Muscle of leg (tissue), 16 donors: ENCODE measurements around the gene SHISA9. TPM values are rescaled to one million over a fixed set of nuclear protein-coding genes. Genes with fewer than 3 reads are reported as not detected.
"Not testable (repeated sequence)": the region's sequence is repeated elsewhere in the genome, so short reads cannot be mapped to it uniquely, and the experiment has no call there.

Experiments used
- DNase-seq: peaks from one replicate; pipeline ENCODE4 v3.0.0; 2013
- H3K27ac ChIP-seq: one replicate; pipeline ENCODE4 v1.5.1; 2013; ENCODE audit warnings: mild to moderate bottlenecking, low read length, control low read depth
- H3K27me3 ChIP-seq: one replicate; pipeline ENCODE4 v1.6.1; 2013; ENCODE audit warnings: low read length; ENCODE audit not compliant: control insufficient read depth, insufficient read depth
- H3K36me3 ChIP-seq: one replicate; pipeline ENCODE4 v1.6.1; 2013; ENCODE audit warnings: low read length; ENCODE audit not compliant: control insufficient read depth, insufficient read depth
- H3K4me1 ChIP-seq: one replicate; pipeline ENCODE4 v1.6.1; 2013; ENCODE audit warnings: low read length; ENCODE audit not compliant: control insufficient read depth, insufficient read depth
- H3K4me3 ChIP-seq: one replicate; pipeline ENCODE4 v1.5.1; 2013; ENCODE audit warnings: low read length, control low read depth
- H3K9me3 ChIP-seq: replicated peaks from 2 replicates; pipeline ENCODE4 v1.6.1; 2013; ENCODE audit warnings: low read depth, low read length; ENCODE audit not compliant: control insufficient read depth
- WGBS: methylation state at CpG from one replicate; pipeline ENCODE4 v1.1.5; 2013; ENCODE audit warnings: missing lambda C conversion rate; ENCODE audit not compliant: insufficient coverage; 5-methylcytosine and 5-hydroxymethylcytosine counted together
- long read RNA-seq, 11 donors: transcript quantifications; one replicate each; lab custom pipeline, GENCODE V29; 2026
- polyA plus RNA-seq, 8 donors: library from polyadenylated mRNA; unstranded; fragments of 120-200 nt; gene quantifications; one replicate each; pipeline versions ENCODE4 v1.2.1 to v1.2.3, GENCODE V29; 2013; ENCODE audit warnings: inconsistent platforms in 1 of 8, low replicate concordance in 1 of 8; ENCODE audit not compliant: insufficient read length in 8 of 8, insufficient read depth in 1 of 8
- total RNA-seq: library from RNA; stranded (reverse); fragments of 120-200 nt; gene quantifications from one replicate; pipeline ENCODE4 v1.2.4, GENCODE V29; 2013

Gene SHISA9
- total RNA-seq (0.04 TPM), polyA plus RNA-seq (under 1 TPM; 0.12 to 0.31 (median 0.15) TPM)
- long read RNA-seq, donor 1, result 0 reads
- long read RNA-seq, donor 2, result 0 reads
- long read RNA-seq, donor 3, result 0 reads
- long read RNA-seq, donor 4, result 0 reads
- long read RNA-seq, donor 5, result 0 reads
- long read RNA-seq, donor 6, result 0 reads
- long read RNA-seq, donor 7, result 0 reads
- long read RNA-seq, donor 8, result 0 reads
- long read RNA-seq, donor 9, result 0 reads
- long read RNA-seq, donor 10, result 0 reads
- long read RNA-seq, donor 11, result 0 reads

DNA sequence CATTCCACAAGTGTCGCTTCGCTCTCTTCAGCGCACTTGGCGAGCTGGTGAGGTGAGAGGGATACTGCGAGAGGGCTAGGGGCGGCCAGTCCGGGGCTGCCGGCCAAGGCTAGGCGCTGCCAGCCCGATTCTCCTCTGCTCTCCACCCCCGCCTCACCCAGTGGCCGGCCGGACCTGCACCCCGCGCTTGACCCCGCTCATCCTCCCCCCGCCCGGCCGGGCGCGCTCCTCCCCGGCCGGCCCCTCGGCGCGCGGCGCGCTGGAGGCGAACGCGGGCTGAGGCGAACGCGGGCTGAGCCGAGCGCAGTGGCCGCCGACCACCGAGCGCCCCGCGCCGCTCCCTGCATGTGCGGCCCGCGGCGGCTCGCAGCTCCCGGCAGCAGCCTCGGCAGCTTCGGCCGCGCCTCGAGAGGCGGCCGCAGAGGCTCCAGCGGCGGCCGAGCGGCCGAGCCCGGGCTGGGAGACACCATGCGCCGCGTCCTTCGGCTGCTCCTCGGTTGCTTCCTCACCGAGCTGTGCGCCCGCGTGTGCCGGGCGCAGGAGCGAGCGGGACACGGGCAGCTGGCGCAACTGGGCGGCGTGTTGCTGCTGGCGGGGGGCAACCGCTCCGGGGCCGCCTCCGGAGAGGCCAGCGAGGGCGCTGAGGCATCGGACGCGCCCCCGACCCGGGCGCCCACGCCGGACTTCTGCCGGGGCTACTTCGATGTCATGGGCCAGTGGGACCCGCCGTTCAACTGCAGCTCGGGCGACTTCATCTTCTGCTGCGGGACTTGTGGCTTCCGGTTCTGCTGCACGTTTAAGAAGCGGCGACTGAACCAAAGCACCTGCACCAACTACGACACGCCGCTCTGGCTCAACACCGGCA, at the start of gene SHISA9:
Gene SHISA9, plus strand, starts transcription at position 2 of the 865 bp plus-strand sequence.
- Histone ChIP-seq H3K4me1 (peaks cover 4% of the 10 kb centered on the region), H3K36me3 (no peaks in the 10 kb centered on the region), H3K27me3 (peaks cover 68% of the 10 kb centered on the region), H3K4me3 (no peak within 1 kb of the TSS), H3K9me3 (no peaks in the 10 kb centered on the region), H3K27ac (no peak within 1 kb of the TSS)
- under 1% methylated on average over 104 of the region's 110 CpGs for WGBS
- DNase-seq, result peak; percentile 5

DNA sequence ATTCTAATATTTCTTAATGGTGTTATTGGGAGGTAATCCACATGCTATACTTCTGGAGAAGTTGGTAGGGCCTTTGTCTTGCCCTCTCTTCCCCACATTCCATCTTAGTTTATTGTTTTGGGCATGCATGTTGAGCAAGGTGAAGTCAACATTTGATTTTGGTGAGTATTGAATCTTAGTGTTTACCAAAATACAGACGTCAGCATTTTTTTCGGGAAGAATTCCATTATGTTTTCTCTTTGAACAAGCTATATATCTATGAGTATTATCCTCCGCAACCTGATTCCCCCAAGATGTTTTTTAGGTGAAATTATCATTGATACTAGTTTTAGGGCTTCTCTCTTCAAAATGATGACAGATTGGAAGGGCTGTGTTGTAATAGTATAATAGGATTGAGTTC, 47.4 kb upstream of the SHISA9 start:
- no peak for DNase-seq
- Histone ChIP-seq H3K4me1 (no peaks in the 10 kb centered on the region), H3K27me3 (no peaks in the 10 kb centered on the region), H3K9me3 (no peaks in the 10 kb centered on the region), H3K27ac (no peak overlapping the region), H3K4me3 (no peak overlapping the region), H3K36me3 (no peaks in the 10 kb centered on the region)
- WGBS, result no CpG with 5 or more reads among the region's 3 CpGs

DNA sequence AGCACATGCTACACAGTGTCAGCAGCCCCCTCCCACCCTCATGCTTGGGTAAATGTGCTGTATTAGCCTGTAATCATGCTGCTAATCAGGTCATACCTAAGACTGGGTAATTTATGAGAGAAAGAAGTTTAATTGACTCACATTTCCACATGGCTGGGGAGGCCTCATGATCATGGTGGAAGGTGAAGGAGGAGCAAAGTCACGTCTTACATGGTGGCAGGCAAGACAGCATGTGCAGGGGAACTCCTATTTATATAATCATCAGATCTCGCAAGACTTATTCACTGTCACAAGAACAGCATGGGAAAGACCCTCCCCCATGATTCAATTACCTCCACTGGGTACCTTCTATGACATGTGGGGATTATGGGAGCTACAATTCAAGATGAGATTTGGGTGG, 44.0 kb upstream of the SHISA9 start:
- DNase-seq, H3K4me3 ChIP-seq, H3K27me3 ChIP-seq, H3K4me1 ChIP-seq, H3K36me3 ChIP-seq, H3K27ac ChIP-seq, H3K9me3 ChIP-seq: not testable (repeated sequence)
- WGBS, result no CpG with 5 or more reads among the region's 2 CpGs

DNA sequence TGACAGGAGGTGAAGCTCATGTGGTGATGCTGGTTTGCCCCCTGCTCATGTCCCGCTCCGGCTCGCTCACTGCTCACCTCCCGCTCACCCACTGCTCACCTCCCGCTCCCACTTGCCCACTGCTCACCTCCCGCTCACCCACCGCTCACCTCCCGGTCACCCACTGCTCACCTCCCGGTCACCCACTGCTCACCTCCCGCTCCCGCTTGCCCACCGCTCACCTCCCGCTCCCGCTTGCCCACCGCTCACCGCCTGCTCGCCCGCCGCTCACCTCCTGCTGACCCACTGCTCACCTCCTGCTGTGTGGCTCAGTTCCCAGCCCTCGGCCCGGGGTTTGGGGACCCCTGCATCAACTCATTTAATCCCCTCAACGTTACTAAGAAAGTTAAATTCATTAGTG, 39.1 kb upstream of the SHISA9 start:
- DNase-seq, result no peak
- H3K36me3 ChIP-seq, result no peaks in the 10 kb centered on the region
- 88% methylated on average over 18 of the region's 22 CpGs for WGBS
- H3K27me3 ChIP-seq, result peaks cover 3% of the 10 kb centered on the region
- H3K4me1 ChIP-seq, result no peaks in the 10 kb centered on the region
- no peaks in the 10 kb centered on the region for H3K9me3 ChIP-seq
- H3K4me3 ChIP-seq, result no peak overlapping the region
- H3K27ac ChIP-seq, result no peak overlapping the region

DNA sequence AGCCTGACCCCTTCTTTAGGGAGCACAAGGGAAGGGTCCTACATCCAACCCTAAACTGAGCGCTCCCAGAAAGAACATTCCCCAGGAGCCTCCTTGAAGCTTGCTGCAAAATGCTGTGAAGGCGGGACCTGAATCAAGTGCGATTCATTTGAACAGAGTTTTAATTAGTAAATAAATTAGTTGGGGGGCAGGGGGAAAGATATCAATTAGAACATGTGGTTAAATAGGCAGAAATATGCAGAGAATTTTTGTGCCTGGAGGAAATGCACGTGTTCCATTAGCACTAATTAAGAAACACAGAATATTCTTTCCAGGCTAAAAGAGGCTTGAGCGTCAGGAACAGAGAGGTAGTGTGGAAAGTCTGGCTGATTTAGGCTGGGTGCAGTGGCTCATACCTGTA, 38.5 kb upstream of the SHISA9 start:
- Histone ChIP-seq H3K36me3 (no peaks in the 10 kb centered on the region), H3K4me1 (no peaks in the 10 kb centered on the region), H3K9me3 (no peaks in the 10 kb centered on the region), H3K27me3 (peaks cover 3% of the 10 kb centered on the region), H3K4me3 (no peak overlapping the region), H3K27ac (no peak overlapping the region)
- WGBS, result 80% methylated on average over 1 of the region's 5 CpGs
- no peak for DNase-seq

DNA sequence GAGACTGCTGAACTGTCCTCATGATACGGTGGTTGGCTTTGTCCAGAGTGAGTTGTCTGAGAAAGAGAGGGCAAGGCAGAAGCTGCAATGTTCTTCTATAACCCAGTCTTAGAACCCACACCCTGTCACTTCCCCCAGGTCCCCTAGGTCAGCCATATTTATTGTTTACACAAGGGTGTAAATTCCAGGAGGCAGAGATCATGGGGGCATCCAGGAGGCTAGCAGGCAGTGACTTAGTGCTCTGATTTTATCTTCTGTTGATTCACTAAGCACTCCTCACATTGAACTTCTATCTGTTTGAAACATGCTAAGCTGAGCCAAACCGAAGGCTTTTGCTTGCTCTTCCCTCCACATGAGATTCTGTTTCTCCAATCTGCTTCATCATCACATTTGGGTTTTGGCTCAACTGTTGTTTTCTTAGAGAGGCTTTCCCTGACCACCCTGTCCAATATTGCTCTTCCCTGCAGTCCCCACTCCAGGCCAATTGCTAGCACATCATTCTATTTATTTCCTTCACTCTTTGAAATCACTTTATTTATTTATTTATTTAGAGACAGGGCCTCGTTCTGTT, 34.3 kb upstream of the SHISA9 start:
- H3K27ac ChIP-seq, result no peak overlapping the region
- H3K27me3 ChIP-seq, result peaks cover 3% of the 10 kb centered on the region
- WGBS, result 50% methylated on average over 1 of the region's 3 CpGs
- peaks cover 4% of the 10 kb centered on the region for H3K9me3 ChIP-seq
- DNase-seq, result no peak
- no peaks in the 10 kb centered on the region for H3K36me3 ChIP-seq
- H3K4me1 ChIP-seq, result no peaks in the 10 kb centered on the region
- H3K4me3 ChIP-seq, result no peak overlapping the region

DNA sequence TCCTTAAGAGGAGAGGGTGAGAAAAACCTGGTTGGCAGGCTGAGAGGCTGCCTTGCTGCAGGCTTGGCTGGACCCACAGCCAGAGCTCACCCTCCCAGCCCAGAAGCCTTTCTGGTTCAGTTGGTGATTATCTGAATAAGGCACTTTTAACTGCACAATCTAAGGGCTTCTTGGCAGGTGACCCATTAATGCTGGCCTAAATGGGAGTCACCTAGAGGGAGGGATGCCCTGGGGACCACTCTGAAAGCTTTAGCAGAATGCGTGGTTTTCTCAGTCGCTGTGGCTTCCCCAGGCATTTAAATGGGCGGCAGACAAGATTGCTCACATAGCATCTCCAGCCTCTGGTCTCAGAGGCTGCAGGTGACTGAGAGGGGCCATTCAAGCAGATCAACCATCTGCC, 33.2 kb upstream of the SHISA9 start:
- H3K9me3 ChIP-seq, result peaks cover 4% of the 10 kb centered on the region
- 73% methylated on average over 3 of the region's 3 CpGs for WGBS
- H3K4me1 ChIP-seq, result no peaks in the 10 kb centered on the region
- H3K4me3 ChIP-seq, result no peak overlapping the region
- H3K27me3 ChIP-seq, result peaks cover 3% of the 10 kb centered on the region
- H3K27ac ChIP-seq, result no peak overlapping the region
- no peaks in the 10 kb centered on the region for H3K36me3 ChIP-seq
- no peak for DNase-seq

DNA sequence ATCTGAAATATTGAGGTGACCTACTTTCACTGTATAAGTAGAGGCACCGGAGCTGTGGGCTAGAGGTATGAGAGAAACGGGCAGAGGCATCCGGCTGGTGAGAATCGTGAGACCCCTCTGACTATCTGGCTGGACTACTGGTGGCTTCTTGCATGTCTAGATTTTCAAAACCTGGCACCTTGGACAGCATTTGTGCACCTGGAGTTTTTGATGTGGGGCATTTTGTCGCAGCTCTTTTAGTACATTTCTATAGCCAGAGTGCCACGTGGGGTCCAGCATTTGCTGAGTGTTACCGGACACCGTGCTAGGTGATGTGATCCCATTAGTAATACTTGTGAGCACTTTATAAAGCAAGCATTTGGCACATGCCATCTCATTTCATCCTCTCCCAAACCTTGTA, 32.6 kb upstream of the SHISA9 start:
- Histone ChIP-seq H3K36me3 (no peaks in the 10 kb centered on the region), H3K4me3 (no peak overlapping the region)
- WGBS, result 60% methylated on average over 1 of the region's 8 CpGs

DNA sequence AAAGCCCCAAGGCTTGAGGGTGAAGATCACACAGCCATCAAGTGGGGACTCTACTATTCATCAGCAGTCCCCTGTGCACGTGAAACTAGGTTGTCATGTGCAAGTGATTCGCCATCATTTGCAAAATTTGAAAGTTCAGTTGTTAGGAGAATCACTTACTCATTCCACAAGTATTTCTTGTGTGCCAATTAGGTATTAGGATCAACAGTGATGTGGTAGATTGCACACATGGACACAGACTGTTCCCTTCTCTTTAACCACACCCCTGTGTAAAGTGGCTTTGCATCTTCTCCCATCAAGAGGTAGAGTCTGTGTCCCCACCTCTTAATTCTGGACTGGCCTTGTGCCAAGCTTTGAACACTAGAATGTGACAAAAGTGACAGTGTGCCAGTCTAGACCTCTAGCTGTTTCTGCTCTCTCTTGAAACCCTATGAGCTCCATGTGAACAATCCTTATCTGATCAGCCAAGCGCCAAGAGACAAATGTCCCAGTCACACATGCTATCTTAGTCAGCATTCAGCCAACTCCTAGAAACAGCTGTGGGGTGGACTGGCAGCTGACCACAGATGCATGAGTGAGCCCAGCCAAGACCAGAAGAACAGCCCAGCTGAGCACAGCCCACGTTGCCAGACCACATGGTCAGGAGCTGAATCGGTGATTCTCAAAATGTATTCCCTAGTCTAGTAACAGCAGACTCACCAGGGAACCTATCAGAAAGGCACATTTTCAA, 31.5 kb upstream of the SHISA9 start:
- Histone ChIP-seq H3K27me3 (peaks cover 3% of the 10 kb centered on the region), H3K9me3 (peaks cover 4% of the 10 kb centered on the region)
- 25% methylated on average over 1 of the region's 5 CpGs for WGBS

More for the DNA sequence above, 32.6 kb upstream of the SHISA9 start:
- Histone ChIP-seq H3K4me1 (no peaks in the 10 kb centered on the region), H3K27ac (no peak overlapping the region), H3K9me3 (peaks cover 4% of the 10 kb centered on the region), H3K27me3 (peaks cover 3% of the 10 kb centered on the region)
- no peak for DNase-seq

DNA sequence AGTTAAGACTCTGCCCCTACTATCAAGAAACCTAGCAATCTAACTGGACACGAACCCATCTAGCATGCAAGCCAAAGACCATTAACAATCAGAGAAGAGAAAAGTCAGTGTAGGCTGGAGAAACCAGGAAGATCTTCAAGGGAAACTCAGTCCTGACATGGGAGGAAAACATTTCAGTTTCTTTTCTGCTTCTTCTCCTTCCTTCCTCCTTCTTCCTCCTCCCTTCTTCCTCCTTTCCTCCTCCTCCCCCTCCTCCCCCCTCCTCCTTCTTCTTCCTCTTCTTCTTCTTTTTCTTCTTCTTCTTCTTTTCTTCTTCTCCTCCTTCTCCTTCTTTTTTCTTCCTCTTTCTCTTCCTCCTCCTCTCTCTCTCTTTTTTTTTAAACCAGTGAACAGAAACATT, 29.6 kb upstream of the SHISA9 start:
- no CpG with 5 or more reads among the region's 1 CpG for WGBS
- H3K9me3 ChIP-seq, result peaks cover 4% of the 10 kb centered on the region
- H3K4me3 ChIP-seq, result no peak overlapping the region
- no peaks in the 10 kb centered on the region for H3K4me1 ChIP-seq
- H3K36me3 ChIP-seq, result no peaks in the 10 kb centered on the region
- H3K27ac ChIP-seq, result no peak overlapping the region
- H3K27me3 ChIP-seq, result peaks cover 2% of the 10 kb centered on the region
- DNase-seq, result no peak

More for the DNA sequence above, 31.5 kb upstream of the SHISA9 start:
- DNase-seq, result no peak
- no peaks in the 10 kb centered on the region for H3K36me3 ChIP-seq
- no peak overlapping the region for H3K4me3 ChIP-seq
- no peaks in the 10 kb centered on the region for H3K4me1 ChIP-seq
- no peak overlapping the region for H3K27ac ChIP-seq
